ENCODE results near the gene RNASE7. TPM values are rescaled to one million over a fixed set of nuclear protein-coding genes. Genes with fewer than 3 reads are reported as not detected.

Gene RNASE7
- total RNA-seq, 2 experiments from 2014 or later: not detected

- H3K27me3 Mint-ChIP-seq (ENCODE audit: low read depth): peaks cover 5% of the 10 kb centered on the region
- H3K4me3 Mint-ChIP-seq: no peak overlapping the region
- no peak overlapping the region for H3K27ac Mint-ChIP-seq
- no peaks in the 10 kb centered on the region for H3K36me3 Mint-ChIP-seq (ENCODE audit: low read depth)
- CTCF ChIA-PET: interaction anchor here (0.6 to 11.6 kb wide), 41 partner anchors 9 to 541 kb away, joined by 3 to 260 read pairs (median 7); partner anchors contain the start of genes ARHGEF40, NDRG2, RNASE13 and RNASE7
- H3K4me1 Mint-ChIP-seq (ENCODE audit: low read depth): no peaks in the 10 kb centered on the region
- intact Hi-C loops (cut with micrococcal nuclease): loop anchor here (1.0 kb wide), 4 partner anchors 26 to 90 kb away; no protein-coding TSS in a partner anchor
- H3K9me3 Mint-ChIP-seq: no peaks in the 10 kb centered on the region
- peak; percentile 91 for DNase-seq
These were observed 27.4 kb upstream of the RNASE7 start for GRCh38 chr14:21014761-21015190.

GRCh38 chr14:21015312-21015711 is 26.9 kb upstream of the RNASE7 start:
- no peak overlapping the region for H3K4me3 Mint-ChIP-seq
- H3K27me3 Mint-ChIP-seq (ENCODE audit: low read depth): peaks cover 5% of the 10 kb centered on the region
- intact Hi-C loops (cut with micrococcal nuclease): no loop called here
- no peaks in the 10 kb centered on the region for H3K36me3 Mint-ChIP-seq (ENCODE audit: low read depth)
- H3K4me1 Mint-ChIP-seq (ENCODE audit: low read depth): no peaks in the 10 kb centered on the region
- no peaks in the 10 kb centered on the region for H3K9me3 Mint-ChIP-seq
- no peak overlapping the region for H3K27ac Mint-ChIP-seq
- DNase-seq: no peak
- CTCF ChIA-PET: interaction anchor here (0.6 to 11.6 kb wide), 35 partner anchors 9 to 541 kb away, joined by 3 to 260 read pairs (median 7); partner anchors contain the start of genes ARHGEF40, NDRG2, RNASE13 and RNASE7

- H3K9me3 Mint-ChIP-seq: no peaks in the 10 kb centered on the region
- H3K27me3 Mint-ChIP-seq (ENCODE audit: low read depth): peaks cover 5% of the 10 kb centered on the region
These were observed 25.6 kb upstream of the RNASE7 start for GRCh38 chr14:21016413-21017190.

GRCh38 chr14:21017528-21018245 is 24.5 kb upstream of the RNASE7 start:
- no peaks in the 10 kb centered on the region for H3K36me3 Mint-ChIP-seq (ENCODE audit: low read depth)

More at GRCh38 chr14:21016413-21017190, 25.6 kb upstream of the RNASE7 start:
- intact Hi-C loops (cut with micrococcal nuclease): no loop called here
- Mint-ChIP-seq H3K4me1 (ENCODE audit: low read depth) (no peaks in the 10 kb centered on the region), H3K36me3 (ENCODE audit: low read depth) (no peaks in the 10 kb centered on the region), H3K27ac (no peak overlapping the region), H3K4me3 (no peak overlapping the region)
- CTCF ChIA-PET: interaction anchor here (2.5 to 11.6 kb wide), 9 partner anchors 13 to 89 kb away, joined by 9 to 260 read pairs (median 95); partner anchors contain the start of genes RNASE13, RNASE7, SLC39A2 and TMEM253
- no peak for DNase-seq

GRCh38 chr14:21018286-21018685 is 23.9 kb upstream of the RNASE7 start:
- Mint-ChIP-seq H3K4me1 (ENCODE audit: low read depth) (peaks cover 3% of the 10 kb centered on the region), H3K27ac (no peak overlapping the region), H3K9me3 (no peaks in the 10 kb centered on the region), H3K36me3 (ENCODE audit: low read depth) (no peaks in the 10 kb centered on the region), H3K4me3 (no peak overlapping the region), H3K27me3 (ENCODE audit: low read depth) (no peaks in the 10 kb centered on the region)
- CTCF ChIA-PET: interaction anchor here (0.5 to 11.6 kb wide), 8 partner anchors 22 to 150 kb away, joined by 3 to 260 read pairs (median 7); partner anchors contain the start of genes SLC39A2 and TMEM253
- intact Hi-C loops (cut with micrococcal nuclease): no loop called here
- DNase-seq: no peak

More at GRCh38 chr14:21017528-21018245, 24.5 kb upstream of the RNASE7 start:
- Mint-ChIP-seq H3K4me3 (no peak overlapping the region), H3K9me3 (no peaks in the 10 kb centered on the region), H3K27me3 (ENCODE audit: low read depth) (no peaks in the 10 kb centered on the region), H3K4me1 (ENCODE audit: low read depth) (peaks cover under 1% of the 10 kb centered on the region), H3K27ac (no peak overlapping the region)
- CTCF ChIA-PET: interaction anchor here (0.9 to 11.6 kb wide), 6 partner anchors 22 to 88 kb away, joined by 3 to 260 read pairs (median 52); partner anchors contain the start of genes SLC39A2 and TMEM253
- intact Hi-C loops (cut with micrococcal nuclease): no loop called here
- no peak for DNase-seq

- H3K36me3 Mint-ChIP-seq (ENCODE audit: low read depth): no peaks in the 10 kb centered on the region
- CTCF ChIA-PET: interaction anchor here (0.5 to 11.6 kb wide), 7 partner anchors 15 to 149 kb away, joined by 3 to 260 read pairs (median 3); partner anchors contain the start of genes SLC39A2 and TMEM253
- H3K4me3 Mint-ChIP-seq: no peak overlapping the region
- DNase-seq: no peak
- no peaks in the 10 kb centered on the region for H3K27me3 Mint-ChIP-seq (ENCODE audit: low read depth)
- no peak overlapping the region for H3K27ac Mint-ChIP-seq
- H3K9me3 Mint-ChIP-seq: no peaks in the 10 kb centered on the region
- intact Hi-C loops (cut with micrococcal nuclease): no loop called here
- peaks cover 4% of the 10 kb centered on the region for H3K4me1 Mint-ChIP-seq (ENCODE audit: low read depth)
These were observed 23.4 kb upstream of the RNASE7 start for GRCh38 chr14:21018781-21019180.

DNA sequence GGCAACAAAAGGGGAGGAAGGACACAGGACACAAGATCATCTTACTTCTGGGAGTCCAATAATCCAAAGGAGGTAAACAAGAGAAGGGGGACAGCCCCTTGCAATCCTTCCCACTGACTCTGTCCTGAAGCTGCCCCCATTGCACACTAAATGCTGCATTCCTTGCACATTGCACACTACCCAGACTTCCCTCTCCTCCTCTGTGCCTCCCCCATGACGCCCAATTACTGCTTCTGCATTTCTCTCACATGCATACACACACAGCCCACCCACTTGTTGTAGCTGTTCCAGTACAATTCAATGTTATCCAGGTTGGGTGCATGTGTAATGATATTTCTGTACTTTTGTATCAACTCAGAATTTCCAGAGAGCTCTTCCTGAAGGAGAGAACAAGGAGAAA is 22.8 kb upstream of the RNASE7 start:
- no peaks in the 10 kb centered on the region for H3K36me3 Mint-ChIP-seq (ENCODE audit: low read depth)
- H3K27me3 Mint-ChIP-seq (ENCODE audit: low read depth): no peaks in the 10 kb centered on the region
- no peak overlapping the region for H3K4me3 Mint-ChIP-seq
- no peak overlapping the region for H3K27ac Mint-ChIP-seq
- peaks cover 10% of the 10 kb centered on the region for H3K4me1 Mint-ChIP-seq (ENCODE audit: low read depth)
- intact Hi-C loops (cut with micrococcal nuclease): no loop called here
- CTCF ChIA-PET: interaction anchor here (0.9 to 11.6 kb wide), 5 partner anchors 16 to 86 kb away, joined by 3 to 260 read pairs (median 3); partner anchors contain the start of gene TMEM253
- DNase-seq: no peak
- H3K9me3 Mint-ChIP-seq: no peaks in the 10 kb centered on the region

- CTCF ChIA-PET: interaction anchor here (0.9 to 11.6 kb wide), 8 partner anchors 11 to 84 kb away, joined by 3 to 260 read pairs (median 3); partner anchors contain the start of gene TMEM253
- H3K4me3 Mint-ChIP-seq: no peak overlapping the region
- H3K4me1 Mint-ChIP-seq (ENCODE audit: low read depth): peaks cover 10% of the 10 kb centered on the region
- intact Hi-C loops (cut with micrococcal nuclease): no loop called here
- H3K27ac Mint-ChIP-seq: no peak overlapping the region
- H3K36me3 Mint-ChIP-seq (ENCODE audit: low read depth): no peaks in the 10 kb centered on the region
- H3K9me3 Mint-ChIP-seq: no peaks in the 10 kb centered on the region
- H3K27me3 Mint-ChIP-seq (ENCODE audit: low read depth): no peaks in the 10 kb centered on the region
- DNase-seq: no peak
These were observed 21.1 kb upstream of the RNASE7 start for GRCh38 chr14:21020977-21021545.

- Mint-ChIP-seq H3K9me3 (no peaks in the 10 kb centered on the region), H3K4me3 (no peak overlapping the region), H3K27ac (no peak overlapping the region), H3K27me3 (ENCODE audit: low read depth) (no peaks in the 10 kb centered on the region), H3K36me3 (ENCODE audit: low read depth) (no peaks in the 10 kb centered on the region), H3K4me1 (ENCODE audit: low read depth) (peaks cover 10% of the 10 kb centered on the region)
- DNase-seq: no peak
- CTCF ChIA-PET: interaction anchor here (0.9 to 1.9 kb wide), 3 partner anchors 17 to 73 kb away, joined by 3 to 15 read pairs (median 4); no protein-coding TSS in a partner anchor
- intact Hi-C loops (cut with micrococcal nuclease): no loop called here
These were observed 19.5 kb upstream of the RNASE7 start for GRCh38 chr14:21022686-21023085.

- Mint-ChIP-seq H3K27me3 (ENCODE audit: low read depth) (no peaks in the 10 kb centered on the region), H3K4me3 (no peak overlapping the region), H3K4me1 (ENCODE audit: low read depth) (peaks cover 10% of the 10 kb centered on the region), H3K27ac (no peak overlapping the region), H3K36me3 (ENCODE audit: low read depth) (no peaks in the 10 kb centered on the region), H3K9me3 (no peaks in the 10 kb centered on the region)
- intact Hi-C loops (cut with micrococcal nuclease): no loop called here
- DNase-seq: no peak
- CTCF ChIA-PET: interaction anchor here (0.9 to 2.2 kb wide), 4 partner anchors 8 to 73 kb away, joined by 3 to 21 read pairs (median 10); no protein-coding TSS in a partner anchor
These were observed 19.0 kb upstream of the RNASE7 start for GRCh38 chr14:21023174-21023573.

GRCh38 chr14:21023817-21024584 is 18.2 kb upstream of the RNASE7 start:
- CTCF ChIA-PET: interaction anchor here (1.0 to 2.2 kb wide), 5 partner anchors 9 to 80 kb away, joined by 4 to 21 read pairs (median 7); no protein-coding TSS in a partner anchor
- H3K4me3 Mint-ChIP-seq: peak overlapping the region; percentile 72
- intact Hi-C loops (cut with micrococcal nuclease): no loop called here
- peaks cover 10% of the 10 kb centered on the region for H3K4me1 Mint-ChIP-seq (ENCODE audit: low read depth)
- H3K27me3 Mint-ChIP-seq (ENCODE audit: low read depth): no peaks in the 10 kb centered on the region
- no peaks in the 10 kb centered on the region for H3K9me3 Mint-ChIP-seq
- peak; percentile 37 for DNase-seq
- H3K27ac Mint-ChIP-seq: no peak overlapping the region
- no peaks in the 10 kb centered on the region for H3K36me3 Mint-ChIP-seq (ENCODE audit: low read depth)

Data from activated naive CD4-positive, alpha-beta T cell treated with anti-CD3 and anti-CD28 coated beads for 36 hours (primary cell).